ENCODE data around the gene ABCA2.

GRCh38 chr9:137014776-137015539 lies 13.1 kb downstream of the ABCA2 start:
- TF ChIP-seq SIN3A (IDR thresholded peaks at IDR 0.05; ENCODE audit: borderline replicate concordance, insufficient read depth, low read depth, low read length) (no peak), CTCF (IDR thresholded peaks at IDR 0.05) (no peak), POLR2AphosphoS5 (IDR thresholded peaks at IDR 0.05; ENCODE audit: low read depth, low read length) (no peak)
- TF ChIP-seq, protein P1, sequence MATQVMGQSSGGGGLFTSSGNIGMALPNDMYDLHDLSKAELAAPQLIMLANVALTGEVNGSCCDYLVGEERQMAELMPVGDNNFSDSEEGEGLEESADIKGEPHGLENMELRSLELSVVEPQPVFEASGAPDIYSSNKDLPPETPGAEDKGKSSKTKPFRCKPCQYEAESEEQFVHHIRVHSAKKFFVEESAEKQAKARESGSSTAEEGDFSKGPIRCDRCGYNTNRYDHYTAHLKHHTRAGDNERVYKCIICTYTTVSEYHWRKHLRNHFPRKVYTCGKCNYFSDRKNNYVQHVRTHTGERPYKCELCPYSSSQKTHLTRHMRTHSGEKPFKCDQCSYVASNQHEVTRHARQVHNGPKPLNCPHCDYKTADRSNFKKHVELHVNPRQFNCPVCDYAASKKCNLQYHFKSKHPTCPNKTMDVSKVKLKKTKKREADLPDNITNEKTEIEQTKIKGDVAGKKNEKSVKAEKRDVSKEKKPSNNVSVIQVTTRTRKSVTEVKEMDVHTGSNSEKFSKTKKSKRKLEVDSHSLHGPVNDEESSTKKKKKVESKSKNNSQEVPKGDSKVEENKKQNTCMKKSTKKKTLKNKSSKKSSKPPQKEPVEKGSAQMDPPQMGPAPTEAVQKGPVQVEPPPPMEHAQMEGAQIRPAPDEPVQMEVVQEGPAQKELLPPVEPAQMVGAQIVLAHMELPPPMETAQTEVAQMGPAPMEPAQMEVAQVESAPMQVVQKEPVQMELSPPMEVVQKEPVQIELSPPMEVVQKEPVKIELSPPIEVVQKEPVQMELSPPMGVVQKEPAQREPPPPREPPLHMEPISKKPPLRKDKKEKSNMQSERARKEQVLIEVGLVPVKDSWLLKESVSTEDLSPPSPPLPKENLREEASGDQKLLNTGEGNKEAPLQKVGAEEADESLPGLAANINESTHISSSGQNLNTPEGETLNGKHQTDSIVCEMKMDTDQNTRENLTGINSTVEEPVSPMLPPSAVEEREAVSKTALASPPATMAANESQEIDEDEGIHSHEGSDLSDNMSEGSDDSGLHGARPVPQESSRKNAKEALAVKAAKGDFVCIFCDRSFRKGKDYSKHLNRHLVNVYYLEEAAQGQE (IDR thresholded peaks at IDR 0.05; ENCODE audit: insufficient read depth in 1 of 2, low read depth in 2 of 2, low read length in 1 of 2): no peak
